COR-L47 (cell line): ENCODE data around the gene ZFP3.
"Not testable (repeated sequence)": the region's sequence is repeated elsewhere in the genome, so short reads cannot be mapped to it uniquely, and the experiment has no call there.

Source experiments
- DNase-seq: peaks from one replicate; lab custom pipeline; 2025; lab: John Stamatoyannopoulos, UW

The ZFP3 gene

DNA sequence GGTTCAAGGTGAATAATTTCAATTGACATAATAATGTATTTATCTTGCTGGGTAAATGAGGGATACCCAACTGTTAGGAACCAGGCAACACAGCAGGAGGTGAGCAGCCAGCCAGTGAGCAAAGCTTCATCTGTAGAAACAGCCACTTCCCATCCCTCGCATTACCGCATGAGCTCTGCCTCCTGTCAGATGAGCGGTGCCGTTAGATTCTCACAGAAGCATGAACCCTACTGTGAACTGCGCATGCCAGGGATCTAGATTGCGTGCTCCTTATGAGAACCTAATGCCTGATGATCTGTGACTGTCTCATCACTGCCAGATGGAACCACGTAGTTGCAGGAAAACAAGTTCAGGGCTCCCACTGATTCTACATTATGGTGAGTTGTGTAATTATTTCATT, 46.6 kb downstream of the ZFP3 start:
- not testable (repeated sequence) for DNase-seq

GRCh38 chr17:5126719-5127488, 48.6 kb downstream of the ZFP3 start:
- no peak for DNase-seq

GRCh38 chr17:5127910-5128309, 49.6 kb downstream of the ZFP3 start:
- no peak for DNase-seq

GRCh38 chr17:5128387-5128786, 50.1 kb downstream of the ZFP3 start:
- not testable (repeated sequence) for DNase-seq

GRCh38 chr17:5128905-5129535, 50.8 kb downstream of the ZFP3 start:
- no peak for DNase-seq

DNA sequence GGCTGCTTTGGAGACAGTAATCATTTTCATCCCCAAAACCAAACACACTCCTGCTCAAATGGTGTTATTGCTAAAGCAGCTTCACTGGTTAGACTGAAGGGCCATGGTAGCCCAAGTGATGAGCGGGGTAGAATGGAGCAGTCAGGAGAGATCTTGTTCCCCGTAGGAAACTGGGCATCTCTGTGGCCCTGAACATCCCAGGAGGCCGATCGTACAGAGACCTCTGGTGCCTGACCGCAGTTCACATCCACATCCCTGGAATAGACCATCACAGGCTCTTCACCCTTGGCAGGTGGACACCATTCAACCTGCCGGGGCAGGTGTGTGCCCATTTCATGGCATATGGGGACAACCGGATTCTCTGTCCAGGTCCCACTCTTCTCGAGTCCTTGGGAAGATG, 51.5 kb downstream of the ZFP3 start:
- not testable (repeated sequence) for DNase-seq

- DNase-seq = not testable (repeated sequence)
Measured at GRCh38 chr17:5130261-5130660, 52.0 kb downstream of the ZFP3 start.

DNA sequence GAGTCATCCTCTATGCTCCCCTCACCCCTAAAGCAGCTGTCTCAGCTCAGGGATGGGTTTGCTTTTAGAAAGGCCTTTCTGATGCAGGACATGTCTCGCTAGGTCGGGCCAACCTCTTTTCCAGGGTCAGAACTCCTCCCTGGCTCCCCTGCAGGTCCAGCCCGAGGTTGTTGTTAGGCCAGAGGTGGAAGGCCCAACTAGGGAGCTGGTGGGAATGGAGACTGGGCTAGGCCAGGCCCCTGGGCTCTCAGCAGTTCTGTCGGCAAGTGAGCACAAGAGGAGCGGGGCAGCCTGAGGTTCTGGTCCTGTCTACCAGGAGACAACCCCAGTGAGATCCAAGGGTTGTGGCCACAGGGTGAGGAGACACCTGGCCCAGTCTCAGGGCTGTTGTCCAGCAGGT, 52.4 kb downstream of the ZFP3 start:
- not testable (repeated sequence) for DNase-seq

DNA sequence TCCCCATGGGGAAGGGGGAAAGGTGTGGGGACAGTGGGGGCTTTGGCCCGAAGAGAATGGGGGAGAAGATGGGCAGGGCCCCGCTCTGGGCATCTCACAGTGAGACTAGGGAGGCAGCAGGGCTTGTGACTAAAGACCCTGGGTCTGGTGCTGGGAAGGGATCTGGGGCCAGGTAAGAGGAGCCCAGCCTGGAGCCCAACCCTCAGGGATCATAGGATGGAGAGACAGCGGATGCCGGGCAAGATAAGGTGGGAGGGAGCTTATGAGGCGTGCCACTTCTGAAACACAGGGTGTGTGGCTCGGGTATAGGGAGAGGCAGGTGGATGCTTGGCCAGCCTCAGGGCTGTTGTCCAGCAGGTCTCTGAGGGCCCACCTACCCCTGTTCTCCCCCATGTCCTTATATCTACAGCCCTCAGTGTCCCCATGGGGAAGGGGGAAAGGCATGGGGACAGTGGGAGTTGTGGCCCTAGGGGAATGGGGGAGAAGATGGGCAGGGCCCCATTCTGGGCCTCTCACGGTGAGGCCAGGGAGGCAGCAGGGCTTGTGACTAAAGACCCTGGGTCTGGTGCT, 53.0 kb downstream of the ZFP3 start:
- no peak for DNase-seq

- DNase-seq = not testable (repeated sequence)
Measured at GRCh38 chr17:5131799-5132502, 53.7 kb downstream of the ZFP3 start.

DNA sequence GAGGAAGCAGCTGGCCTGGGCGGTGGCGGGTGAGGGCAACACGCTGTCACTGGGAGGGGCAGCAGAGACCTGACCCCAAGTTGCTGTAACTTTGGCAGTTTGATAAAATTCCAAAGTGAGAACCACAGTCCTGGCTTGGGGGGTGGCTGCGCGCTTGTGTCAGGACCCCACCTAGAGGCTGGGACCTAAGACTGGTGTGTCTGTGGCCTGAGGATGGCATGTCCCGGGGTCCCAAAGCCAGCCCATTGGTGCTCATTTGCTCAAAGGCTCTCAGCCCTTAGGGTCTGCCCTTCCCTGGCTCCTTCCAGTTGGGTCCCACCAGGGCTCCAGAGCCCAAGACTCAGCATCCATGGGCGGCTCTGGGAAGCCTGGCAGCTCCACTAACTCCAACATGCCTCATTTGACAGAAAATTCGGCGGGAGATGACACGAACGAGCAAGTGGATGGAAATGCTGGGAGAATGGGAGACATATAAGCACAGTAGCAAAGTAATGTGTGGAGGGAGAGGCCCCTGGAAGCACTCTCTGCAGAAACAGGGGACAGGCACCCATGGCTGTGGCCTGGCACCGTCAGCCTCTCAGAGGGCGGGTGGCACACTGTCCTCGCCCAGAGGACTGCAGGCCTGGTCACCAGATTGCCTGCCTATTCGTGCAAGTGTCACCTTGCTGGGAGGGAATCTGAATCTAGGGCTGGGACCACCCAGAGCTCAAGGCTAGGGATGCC, 54.4 kb downstream of the ZFP3 start:
- not testable (repeated sequence) for DNase-seq

DNA sequence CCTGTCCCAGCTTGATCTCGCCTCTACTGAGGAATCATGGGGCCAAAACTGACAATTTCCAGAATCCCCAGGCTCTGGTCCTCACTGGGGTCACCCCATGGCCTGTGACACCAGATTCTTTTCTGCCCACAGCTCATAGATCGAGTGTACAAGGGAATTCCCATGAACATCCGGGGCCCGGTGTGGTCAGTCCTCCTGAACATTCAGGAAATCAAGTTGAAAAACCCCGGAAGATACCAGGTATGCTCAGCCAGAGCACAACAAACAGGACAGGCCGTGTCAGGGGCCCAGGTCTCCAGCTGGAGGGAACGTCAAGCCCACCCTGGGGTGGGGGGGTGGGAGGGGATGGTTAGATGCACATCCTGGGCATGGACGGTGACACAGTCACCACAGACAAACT, 55.0 kb downstream of the ZFP3 start:
- no peak for DNase-seq

GRCh38 chr17:5133961-5134360, 55.7 kb downstream of the ZFP3 start:
- not testable (repeated sequence) for DNase-seq

- DNase-seq = not testable (repeated sequence)
Measured at GRCh38 chr17:5134571-5134970, 56.3 kb downstream of the ZFP3 start.

DNA sequence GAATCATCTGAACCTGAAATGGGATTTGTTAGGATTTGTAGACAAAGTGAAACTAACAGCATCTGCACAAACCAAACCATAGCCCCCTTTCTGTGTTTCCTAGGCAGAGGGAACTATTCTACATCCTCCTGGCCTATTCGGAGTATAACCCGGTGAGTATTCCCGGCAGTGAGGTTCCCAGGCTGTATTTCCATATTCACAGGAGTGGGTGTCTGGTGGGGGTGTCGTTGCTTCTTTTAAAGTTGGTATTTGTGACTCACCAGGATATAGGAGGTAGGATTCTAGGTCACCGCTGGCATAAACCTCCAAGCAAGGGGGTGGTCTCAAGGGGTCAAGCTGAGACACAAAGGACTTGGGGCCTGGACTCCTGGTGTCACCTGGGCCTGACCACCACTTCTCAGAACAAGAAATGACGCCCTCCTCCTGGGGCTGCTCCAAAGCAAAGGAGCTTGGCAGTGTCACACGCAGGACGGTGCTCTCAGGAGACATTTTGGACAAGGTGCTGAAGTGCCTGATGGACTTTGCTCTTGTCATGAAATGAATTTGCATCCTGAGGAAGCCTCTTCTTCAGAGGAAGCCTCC, 57.0 kb downstream of the ZFP3 start:
- DNase-seq = not testable (repeated sequence)

DNA sequence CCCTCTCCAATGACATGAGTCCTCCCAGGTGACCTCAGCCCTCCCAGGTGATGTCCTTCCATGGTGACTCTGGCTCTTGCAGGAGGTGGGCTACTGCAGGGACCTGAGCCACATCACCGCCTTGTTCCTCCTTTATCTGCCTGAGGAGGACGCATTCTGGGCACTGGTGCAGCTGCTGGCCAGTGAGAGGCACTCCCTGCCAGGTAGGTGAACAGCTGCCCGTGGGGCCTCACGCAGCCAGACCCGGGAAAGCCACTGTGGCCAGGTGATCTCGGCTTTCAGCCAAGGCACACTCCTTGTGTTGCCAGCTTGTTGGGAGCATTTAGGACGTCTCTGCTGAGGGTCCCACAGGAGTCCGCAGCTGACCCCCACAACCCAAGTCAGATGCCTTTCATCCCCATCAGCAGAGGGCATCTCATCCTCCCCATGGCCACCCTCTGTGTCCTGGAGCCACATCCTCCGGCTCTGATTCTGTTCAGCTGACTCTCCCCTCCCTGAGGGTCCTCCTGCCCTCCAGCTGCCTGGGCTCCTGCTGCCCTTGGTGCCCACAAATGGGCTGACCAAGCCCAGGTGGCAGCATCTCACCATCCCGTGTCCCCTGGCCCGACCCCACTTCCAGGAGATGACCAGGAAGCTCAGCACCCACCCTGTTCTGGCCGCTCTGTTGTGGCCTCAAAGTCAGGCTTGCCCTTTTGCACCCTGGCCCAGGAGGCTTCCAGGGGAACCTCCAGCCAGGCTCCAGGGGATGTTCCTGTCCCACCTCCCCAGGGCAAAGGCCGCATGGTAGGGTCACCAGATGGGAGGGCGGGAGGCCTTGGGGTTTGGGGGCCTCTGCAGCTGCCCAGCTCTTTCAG, 57.7 kb downstream of the ZFP3 start:
- DNase-seq = no peak

DNA sequence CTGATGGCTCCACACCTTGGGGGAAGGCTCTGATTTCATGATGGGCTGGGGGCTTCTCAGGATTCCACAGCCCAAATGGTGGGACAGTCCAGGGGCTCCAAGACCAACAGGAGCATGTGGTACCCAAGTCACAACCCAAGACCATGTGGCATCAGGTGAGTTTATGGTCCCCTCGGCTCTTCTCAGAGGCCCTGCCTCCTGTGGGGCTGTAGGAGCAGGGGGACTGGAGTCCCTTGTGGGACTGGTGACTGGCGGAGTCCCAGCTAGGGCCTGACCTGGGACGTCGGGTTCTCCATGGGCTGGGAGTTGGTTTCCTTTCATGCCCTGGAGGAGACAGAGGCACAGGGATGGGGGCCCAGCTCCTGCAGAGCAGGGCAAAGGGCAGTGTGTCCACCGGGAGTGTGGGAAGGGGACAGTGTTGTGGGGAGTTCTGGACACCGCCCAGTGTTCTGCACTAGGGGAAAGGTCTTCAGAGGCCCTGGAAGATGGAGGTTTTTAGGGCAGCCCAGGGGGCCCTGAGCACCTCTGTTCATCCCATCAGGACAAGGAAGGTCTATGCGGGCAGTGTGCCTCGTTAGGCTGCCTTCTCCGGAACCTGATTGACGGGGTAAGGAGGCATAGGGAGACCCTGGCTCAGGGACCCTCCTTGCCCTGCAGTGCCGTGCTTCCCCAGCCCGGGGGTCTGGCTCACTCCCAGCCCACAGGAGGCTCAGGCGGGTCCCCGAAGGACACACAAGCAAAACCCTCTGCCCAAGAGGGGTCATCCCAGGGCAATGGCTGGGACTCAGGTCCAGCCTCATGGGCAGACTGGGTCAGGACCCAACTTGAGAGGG, 58.5 kb downstream of the ZFP3 start:
- not testable (repeated sequence) for DNase-seq

DNA sequence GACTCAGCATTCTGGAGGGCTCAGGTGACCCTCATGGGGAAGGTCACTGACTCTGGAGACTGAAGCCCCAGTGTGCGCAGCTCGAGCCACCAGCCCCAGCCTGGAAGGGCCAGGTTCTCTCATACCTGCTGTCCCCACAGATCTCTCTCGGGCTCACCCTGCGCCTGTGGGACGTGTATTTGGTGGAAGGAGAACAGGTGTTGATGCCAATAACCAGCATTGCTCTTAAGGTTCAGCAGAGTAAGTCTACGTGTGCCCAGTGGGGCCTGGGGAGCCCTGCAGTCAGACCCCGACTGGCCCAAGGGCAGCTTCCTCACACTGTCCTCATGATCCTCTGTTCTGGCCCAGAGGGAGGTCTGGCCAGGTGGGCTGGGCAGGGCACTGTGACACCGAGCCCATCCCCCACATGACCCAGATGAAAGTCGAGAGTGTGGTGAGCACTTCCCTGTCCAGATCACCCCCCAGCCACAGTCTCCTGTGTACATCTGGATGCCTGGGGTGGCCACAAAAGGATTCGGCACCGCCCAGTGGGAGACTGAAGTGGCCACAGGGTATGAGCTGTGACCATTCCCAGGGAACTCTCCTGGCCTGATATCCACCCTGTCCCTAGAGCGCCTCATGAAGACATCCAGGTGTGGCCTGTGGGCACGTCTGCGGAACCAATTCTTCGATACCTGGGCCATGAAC, 59.4 kb downstream of the ZFP3 start:
- not testable (repeated sequence) for DNase-seq

DNA sequence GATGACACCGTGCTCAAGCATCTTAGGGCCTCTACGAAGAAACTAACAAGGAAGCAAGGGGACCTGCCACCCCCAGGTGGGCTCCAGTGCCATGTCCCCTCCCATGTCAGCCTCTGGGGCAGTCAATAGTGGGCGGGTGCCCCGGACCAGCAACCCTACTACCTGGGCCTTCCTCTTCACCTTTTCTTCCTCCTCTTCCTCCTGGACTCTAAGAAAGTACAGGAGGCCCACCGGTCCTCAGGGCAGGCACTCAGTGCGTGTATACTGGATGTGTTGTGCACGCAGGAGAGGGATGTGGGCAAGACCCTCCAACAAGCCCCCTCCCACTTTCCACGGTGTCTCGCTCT, 59.9 kb downstream of the ZFP3 start:
- DNase-seq = not testable (repeated sequence)
